Fibroblast of skin of left biceps (primary cell): ENCODE data around the gene CBLIF.
"Not testable (repeated sequence)": the region's sequence is repeated elsewhere in the genome, so short reads cannot be mapped to it uniquely, and the experiment has no call there.

Source experiments
- DNase-seq, 2 experiments: peaks; one replicate each; pipeline ENCODE4 v3.0.0-alpha.2; 2013; ENCODE audit warnings: low read depth in 2 of 2

The CBLIF gene

GRCh38 chr11:59845399-59845798 is at the start of gene CBLIF:
Gene CBLIF (minus strand): TSS chr11:59845499. CDS start chr11:59845453, 46 bp downstream.
- DNase-seq: no peak

- DNase-seq: no peak
Observed at GRCh38 chr11:59894616-59895015, 49.3 kb upstream of the CBLIF start.

- DNase-seq: no peak
Observed at GRCh38 chr11:59891781-59892181, 46.5 kb upstream of the CBLIF start.

GRCh38 chr11:59887156-59887555 is 41.9 kb upstream of the CBLIF start:
- DNase-seq: not testable (repeated sequence)

- DNase-seq: no peak
Observed at GRCh38 chr11:59883597-59883996, 38.3 kb upstream of the CBLIF start.

- no peak for DNase-seq
Observed at GRCh38 chr11:59879567-59879966, 34.3 kb upstream of the CBLIF start.

- DNase-seq: no peak
Observed at GRCh38 chr11:59878575-59878974, 33.3 kb upstream of the CBLIF start, which contains the start of gene OOSP3. Gene OOSP3 (plus strand): TSS chr11:59878782. CDS start chr11:59878809, 27 bp downstream.

GRCh38 chr11:59877784-59878183 is 32.5 kb upstream of the CBLIF start:
- no peak for DNase-seq

GRCh38 chr11:59877325-59877724 is 32.0 kb upstream of the CBLIF start:
- no peak for DNase-seq

- no peak for DNase-seq
Observed at GRCh38 chr11:59875856-59876519, 30.7 kb upstream of the CBLIF start.

GRCh38 chr11:59872076-59872475 is 26.8 kb upstream of the CBLIF start:
- no peak for DNase-seq

GRCh38 chr11:59867946-59868345 is 22.6 kb upstream of the CBLIF start:
- no peak for DNase-seq

- DNase-seq: no peak
Observed at GRCh38 chr11:59866836-59867235, 21.5 kb upstream of the CBLIF start.

GRCh38 chr11:59866397-59866796 is 21.1 kb upstream of the CBLIF start, which contains the start of gene TCN1:
Gene TCN1 (minus strand): TSS chr11:59866487. CDS start chr11:59866470, 17 bp downstream.
- DNase-seq: no peak

- DNase-seq: no peak
Observed at GRCh38 chr11:59865031-59865430, 19.7 kb upstream of the CBLIF start.

GRCh38 chr11:59862252-59862651 is 17.0 kb upstream of the CBLIF start:
- DNase-seq: no peak

- no peak for DNase-seq
Observed at GRCh38 chr11:59859673-59860072, 14.4 kb upstream of the CBLIF start.

GRCh38 chr11:59857439-59858434 is 12.4 kb upstream of the CBLIF start:
- DNase-seq: no peak

- no peak for DNase-seq
Observed at GRCh38 chr11:59854871-59855270, 9.6 kb upstream of the CBLIF start.

- DNase-seq: not testable (repeated sequence)
Observed at GRCh38 chr11:59851416-59851815, 6.1 kb upstream of the CBLIF start.

GRCh38 chr11:59849551-59849950 is 4.3 kb upstream of the CBLIF start:
- DNase-seq: not testable (repeated sequence)

- no peak for DNase-seq
Observed at GRCh38 chr11:59849129-59849528, 3.8 kb upstream of the CBLIF start.

- DNase-seq: not testable (repeated sequence)
Observed at GRCh38 chr11:59848439-59848838, 3.1 kb upstream of the CBLIF start.
